GM12891 (cell line): ENCODE results near the gene IL17D.

Experiments
- PAX5 ChIP-seq: IDR thresholded peaks from 2 replicates; pipeline ENCODE4 v1.6.1; 2011; ENCODE audit warnings: low read length, moderate library complexity, mild to moderate bottlenecking; ENCODE audit not compliant: insufficient read depth, severe bottlenecking
- POLR2A ChIP-seq: IDR thresholded peaks from 2 replicates; pipeline ENCODE4 v1.6.1; 2011; ENCODE audit warnings: low read depth, low read length, control low read depth
- POLR2AphosphoS5 ChIP-seq: IDR thresholded peaks from 2 replicates; pipeline ENCODE4 v1.6.1; 2011; ENCODE audit warnings: low read depth, low read length, control low read depth
- POU2F2 ChIP-seq: IDR thresholded peaks from 2 replicates; pipeline ENCODE4 v1.6.1; 2011; ENCODE audit warnings: low read depth, mild to moderate bottlenecking, control low read depth, low read length, moderate library complexity
- SPI1 ChIP-seq: IDR thresholded peaks from 2 replicates; pipeline ENCODE4 v1.6.1; 2011; ENCODE audit warnings: low read depth, low read length, control low read depth
- TAF1 ChIP-seq: IDR thresholded peaks from 2 replicates; pipeline ENCODE4 v1.6.1; 2011; ENCODE audit warnings: low read depth, low read length, control low read depth

- TF ChIP-seq POLR2A (no peak), POLR2AphosphoS5 (no peak), TAF1 (no peak), SPI1 (no peak), POU2F2 (no peak), PAX5 (no peak)
These were observed 16.3 kb downstream of the IL17D start for GRCh38 chr13:20719783-20720182.
